HG02798 (cell line): Measurements from ENCODE around the gene TMUB1.

Experiments
- ATAC-seq: cut with Tn5 transposase; IDR thresholded peaks from one replicate; pipeline ENCODE4 v1.9.1; 2021; ENCODE audit warnings: mild to moderate bottlenecking; ENCODE audit not compliant: unreplicated experiment, poor library complexity

Gene TMUB1

GRCh38 chr7:151083071-151083823 lies at the start of gene TMUB1:
Gene TMUB1, minus strand, starts transcription at chr7:151083493. Its CDS starts 930 bp downstream, at chr7:151082563.
- peak; percentile 64 for ATAC-seq

- no peak for ATAC-seq
Measured at GRCh38 chr7:151132461-151133205, 49.3 kb upstream of the TMUB1 start.

- no peak for ATAC-seq
Measured at GRCh38 chr7:151131592-151132293, 48.5 kb upstream of the TMUB1 start.

- ATAC-seq = no peak
Measured at GRCh38 chr7:151131224-151131591, 47.9 kb upstream of the TMUB1 start.

- no peak for ATAC-seq
Measured at GRCh38 chr7:151130741-151131157, 47.5 kb upstream of the TMUB1 start.

- ATAC-seq = no peak
Measured at GRCh38 chr7:151129960-151130591, 46.8 kb upstream of the TMUB1 start.

- ATAC-seq = no peak
Measured at GRCh38 chr7:151129117-151129959, 46.0 kb upstream of the TMUB1 start.

GRCh38 chr7:151128716-151129115 lies 45.4 kb upstream of the TMUB1 start:
- ATAC-seq = no peak

GRCh38 chr7:151128144-151128543 lies 44.9 kb upstream of the TMUB1 start:
- no peak for ATAC-seq

GRCh38 chr7:151126491-151127137 lies 43.3 kb upstream of the TMUB1 start:
- ATAC-seq = no peak

- no peak for ATAC-seq
Measured at GRCh38 chr7:151125846-151126481, 42.7 kb upstream of the TMUB1 start.

- ATAC-seq = no peak
Measured at GRCh38 chr7:151125470-151125845, 42.2 kb upstream of the TMUB1 start.

- ATAC-seq = no peak
Measured at GRCh38 chr7:151124899-151125399, 41.7 kb upstream of the TMUB1 start.

GRCh38 chr7:151124481-151124880 lies 41.2 kb upstream of the TMUB1 start:
- ATAC-seq = no peak

- ATAC-seq = peak; percentile 88
Measured at GRCh38 chr7:151123822-151124464, 40.6 kb upstream of the TMUB1 start.

GRCh38 chr7:151123158-151123821 lies 40.0 kb upstream of the TMUB1 start:
- ATAC-seq = no peak

GRCh38 chr7:151122796-151123157 lies 39.5 kb upstream of the TMUB1 start:
- ATAC-seq = no peak

GRCh38 chr7:151122276-151122675 lies 39.0 kb upstream of the TMUB1 start:
- no peak for ATAC-seq
